Middle frontal gyrus (tissue), 1 donor: ENCODE results near the gene HIC1.

ENCODE experiments used
- DNase-seq: peaks from one replicate; pipeline ENCODE4 v3.0.0-alpha.2; 2015; ENCODE audit warnings: low spot score; ENCODE audit errors: extremely low spot score

Gene HIC1

DNA sequence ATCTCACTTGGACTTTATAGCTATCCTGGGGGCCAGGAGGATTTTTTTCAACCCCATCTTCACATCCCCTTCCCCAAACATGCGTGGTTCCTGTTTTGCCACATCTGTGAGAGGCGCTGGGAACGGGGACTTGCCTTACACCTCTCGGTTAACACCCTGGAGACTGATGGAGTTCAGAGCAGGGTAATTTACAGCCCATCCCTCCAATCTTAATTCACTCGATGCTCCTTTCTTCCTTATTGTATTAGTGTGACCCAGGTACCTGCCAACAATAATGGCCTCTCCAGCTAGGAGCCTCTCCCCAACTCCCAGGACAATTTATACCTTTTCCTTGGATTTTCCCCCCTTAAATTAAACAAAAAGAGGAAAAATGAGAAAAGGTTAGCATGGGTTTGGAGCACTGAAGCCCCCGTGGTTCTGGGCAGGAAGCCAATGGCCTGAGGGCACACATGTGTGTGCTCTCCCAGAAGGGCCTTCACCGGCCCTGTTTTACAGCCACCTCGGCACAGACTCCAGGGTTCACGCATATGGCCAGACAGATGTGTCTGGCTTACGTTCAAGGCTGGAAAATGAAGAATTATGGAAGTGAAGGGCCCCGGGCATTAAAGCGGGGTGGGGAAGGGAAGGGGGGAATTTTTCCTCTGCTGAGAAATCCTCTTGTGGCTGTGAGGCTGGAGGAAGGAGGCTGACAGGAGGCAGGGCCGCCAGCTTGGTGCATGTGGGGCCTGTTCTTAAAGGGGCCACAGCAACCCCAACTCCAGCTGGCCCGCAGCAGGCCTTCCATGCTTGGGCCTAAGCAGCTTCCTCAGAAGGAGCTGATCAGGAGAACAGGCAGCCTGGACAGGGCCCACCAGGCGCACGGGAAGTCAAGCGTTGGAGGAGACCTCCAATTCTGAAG lies 21.4 kb downstream of the HIC1 start:
- DNase-seq, result no peak

DNA sequence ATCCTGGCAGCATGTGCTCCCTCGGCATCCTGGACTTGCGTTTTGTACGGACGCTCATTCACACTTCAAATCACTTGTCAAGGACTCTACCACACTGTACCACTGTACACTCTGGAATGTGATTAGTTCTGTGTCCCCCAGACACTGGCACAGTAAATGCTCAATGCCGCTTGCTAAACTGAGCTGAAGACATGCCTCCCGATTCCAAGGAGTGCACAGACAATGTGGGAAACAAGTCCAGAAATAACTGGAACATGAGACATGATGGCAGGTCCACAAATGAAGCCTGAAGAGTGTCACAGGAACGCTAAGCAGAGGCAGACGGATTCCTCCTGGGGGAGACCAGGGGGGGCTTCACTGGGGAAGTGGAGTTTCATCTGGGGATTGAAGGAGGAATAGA lies 22.1 kb downstream of the HIC1 start:
- DNase-seq, result no peak

DNA sequence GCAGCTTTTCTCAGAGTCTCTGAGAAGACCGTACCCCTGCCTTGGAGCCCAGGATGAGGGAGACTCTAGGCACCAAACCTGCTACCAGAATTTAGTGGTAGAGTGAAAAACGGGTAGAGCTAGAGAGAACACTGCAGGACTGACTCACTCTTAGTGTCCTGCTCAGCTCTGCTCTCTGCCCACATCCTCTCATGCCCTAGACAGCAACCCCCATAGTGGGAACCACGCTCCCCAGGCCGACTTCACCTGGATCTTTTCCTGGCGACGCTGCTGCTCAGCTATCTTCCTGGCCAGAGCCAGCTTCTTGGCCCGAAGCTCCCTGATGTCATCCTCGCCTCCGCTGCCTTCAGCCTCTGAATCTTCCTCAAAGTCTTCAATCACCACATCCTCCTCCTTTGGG lies 26.7 kb downstream of the HIC1 start:
- DNase-seq, result no peak

DNA sequence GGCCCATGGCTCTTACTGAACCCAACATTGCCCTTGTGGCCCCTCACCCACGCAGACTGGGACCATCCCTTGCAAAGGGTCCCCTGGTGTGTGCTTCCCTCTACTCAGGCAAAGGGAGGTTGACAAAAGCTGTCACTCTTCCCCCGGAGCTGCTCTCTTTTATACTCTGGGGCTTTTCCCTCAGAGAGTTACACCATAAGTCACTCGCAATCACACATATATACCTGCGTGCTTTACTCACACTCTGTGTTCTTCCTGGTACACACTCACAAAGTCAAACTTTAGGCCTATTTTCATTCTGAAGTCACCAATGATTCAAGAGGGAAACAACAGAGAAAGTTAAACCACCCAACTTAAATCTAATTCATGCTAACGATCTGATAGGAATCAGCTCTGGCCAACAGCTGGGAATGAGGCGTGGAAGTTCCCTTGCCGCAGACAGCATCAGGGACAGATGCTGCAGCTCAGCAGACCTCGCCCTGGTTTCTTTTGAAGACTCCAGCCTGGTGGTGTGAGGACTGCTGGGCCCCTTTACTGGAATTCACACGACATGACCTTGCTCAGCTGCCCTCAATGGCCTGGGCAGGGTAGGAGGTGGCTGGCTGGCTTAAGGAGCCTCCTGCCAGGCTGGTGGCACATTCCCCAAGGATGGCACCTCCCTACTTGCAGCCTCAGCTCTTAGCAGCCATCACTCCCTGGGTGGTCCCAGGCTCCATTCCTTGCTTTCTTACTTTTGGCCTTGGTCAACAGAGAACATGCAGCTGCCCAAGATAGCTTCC lies 27.3 kb downstream of the HIC1 start:
- no peak for DNase-seq

DNA sequence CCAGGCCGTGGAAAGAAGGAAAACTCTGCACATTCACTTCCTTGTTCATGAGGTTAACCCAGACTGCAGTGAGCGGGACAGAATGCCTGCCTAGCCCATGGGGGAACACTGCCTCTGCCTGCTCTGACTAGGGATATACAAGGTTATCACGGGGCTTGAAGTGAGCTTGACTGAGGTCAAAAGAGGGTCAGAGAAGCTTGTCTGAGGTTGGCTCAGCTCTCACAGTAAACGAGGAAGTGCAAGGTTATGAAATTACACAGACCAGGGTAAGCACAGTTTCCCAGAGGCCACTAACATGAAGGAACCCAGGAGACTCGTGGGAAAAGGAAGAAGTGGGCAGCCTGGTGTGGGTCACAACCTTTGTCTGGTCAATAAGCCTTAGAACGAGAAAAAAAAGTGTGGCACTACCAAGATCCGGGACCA lies 28.7 kb downstream of the HIC1 start:
- no peak for DNase-seq

DNA sequence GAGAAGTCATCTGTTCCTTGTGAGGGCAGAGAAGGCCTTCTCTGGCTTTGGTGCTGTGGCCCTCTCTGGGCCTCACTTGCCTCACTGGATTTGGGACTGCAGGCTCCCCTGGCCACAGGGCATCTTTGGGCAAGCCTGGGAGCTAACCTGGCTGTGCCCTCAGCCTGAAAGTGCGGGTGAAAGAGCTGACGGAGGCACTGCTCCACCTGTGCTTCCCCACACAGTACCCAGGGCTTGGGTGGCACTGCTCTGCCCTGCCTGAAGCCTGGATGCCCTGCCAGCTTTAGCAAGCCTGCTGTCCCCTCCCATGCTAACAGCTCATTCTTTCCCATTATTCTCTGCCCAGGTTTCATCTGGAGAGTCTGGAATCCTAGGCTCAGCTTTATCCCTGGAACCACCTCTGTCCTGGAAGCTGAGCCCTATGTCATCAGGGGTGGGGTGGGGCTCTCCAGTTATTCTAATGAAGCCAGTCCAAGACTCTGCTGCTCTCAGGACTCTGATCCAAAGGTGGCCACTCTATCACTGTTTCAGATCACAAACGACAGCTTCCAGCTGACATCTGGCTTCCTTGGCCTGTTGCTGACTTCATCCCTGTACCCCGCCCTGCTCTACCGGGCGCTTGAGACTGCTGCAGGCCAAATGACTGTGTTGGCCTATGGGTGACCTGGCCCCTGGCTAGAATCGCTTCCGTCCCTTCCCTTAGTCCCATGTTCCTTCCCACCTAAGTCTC lies 29.3 kb downstream of the HIC1 start:
- no peak for DNase-seq

DNA sequence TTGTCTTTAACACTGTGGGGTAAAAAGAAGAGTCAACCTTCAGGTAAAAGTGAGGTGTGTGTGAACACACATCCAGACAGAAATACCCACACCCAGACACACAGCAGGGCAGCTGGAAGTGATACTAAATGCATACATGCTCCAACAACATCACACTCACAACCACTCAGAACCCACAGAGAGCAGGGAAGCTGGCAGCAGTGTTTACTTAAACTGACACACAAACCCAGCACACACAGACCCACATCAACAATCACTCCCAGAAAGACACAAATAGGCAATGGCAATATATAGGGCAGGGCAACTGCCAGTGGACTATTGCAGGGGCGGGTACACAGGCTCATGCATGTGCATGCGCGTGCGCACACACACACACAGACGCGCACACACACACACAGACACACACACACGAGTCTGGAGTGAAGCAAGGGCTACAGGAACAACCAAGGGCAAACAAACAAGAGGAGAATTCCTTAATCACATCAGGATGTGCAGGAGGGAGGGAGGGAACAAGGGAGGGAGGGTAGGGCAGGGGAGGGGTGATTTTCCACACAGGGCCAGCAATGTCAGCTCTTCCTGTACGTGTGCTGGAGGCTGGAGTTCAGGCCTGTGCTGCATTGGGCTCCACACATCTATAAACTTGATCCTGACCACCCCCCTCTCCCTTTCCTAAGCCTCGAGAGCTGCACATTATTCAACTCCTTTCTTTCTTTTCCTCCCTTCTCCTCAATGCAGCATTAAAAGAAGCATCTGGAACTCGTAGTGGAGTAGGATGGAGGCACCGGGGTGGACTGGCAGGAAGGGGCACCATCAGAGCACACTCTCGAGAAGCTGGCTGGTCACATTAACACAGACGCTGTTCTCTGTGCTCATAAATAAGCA lies 30.1 kb downstream of the HIC1 start:
- DNase-seq, result no peak

DNA sequence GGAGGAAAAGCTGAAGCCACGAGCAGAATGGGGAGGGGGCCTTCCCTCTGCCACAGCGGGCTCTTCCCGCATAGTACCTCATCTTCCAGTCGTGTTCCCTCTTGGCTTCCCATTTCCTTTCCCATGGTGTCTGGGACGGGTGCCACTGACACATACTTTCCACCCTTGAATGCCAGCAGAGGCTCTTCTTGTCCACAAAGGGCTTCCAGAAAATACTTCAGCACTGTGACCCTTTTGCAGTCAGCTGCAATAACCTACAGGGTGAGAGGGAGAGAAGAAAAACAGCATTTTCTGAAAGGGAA lies 30.7 kb downstream of the HIC1 start:
- no peak for DNase-seq

DNA sequence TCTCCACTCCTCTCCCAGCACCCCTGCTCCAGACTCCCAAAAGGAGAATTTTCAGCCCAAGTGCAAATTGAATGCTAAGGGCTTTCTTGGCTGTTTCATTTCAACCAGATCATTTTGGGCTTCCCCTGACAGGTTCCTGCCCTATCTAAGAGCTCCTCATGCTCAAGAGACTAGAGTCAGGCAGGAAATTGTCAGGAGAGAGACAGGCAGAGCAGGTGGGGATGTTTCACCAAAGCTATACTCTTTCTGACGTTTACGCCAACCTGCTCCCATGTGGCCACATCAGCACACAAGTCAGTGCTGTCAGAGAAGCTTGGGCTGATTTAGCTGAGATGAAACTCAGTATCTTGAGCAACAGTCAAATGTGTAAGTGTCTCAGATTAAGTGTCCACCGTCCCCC lies 31.4 kb downstream of the HIC1 start:
- no peak for DNase-seq

DNA sequence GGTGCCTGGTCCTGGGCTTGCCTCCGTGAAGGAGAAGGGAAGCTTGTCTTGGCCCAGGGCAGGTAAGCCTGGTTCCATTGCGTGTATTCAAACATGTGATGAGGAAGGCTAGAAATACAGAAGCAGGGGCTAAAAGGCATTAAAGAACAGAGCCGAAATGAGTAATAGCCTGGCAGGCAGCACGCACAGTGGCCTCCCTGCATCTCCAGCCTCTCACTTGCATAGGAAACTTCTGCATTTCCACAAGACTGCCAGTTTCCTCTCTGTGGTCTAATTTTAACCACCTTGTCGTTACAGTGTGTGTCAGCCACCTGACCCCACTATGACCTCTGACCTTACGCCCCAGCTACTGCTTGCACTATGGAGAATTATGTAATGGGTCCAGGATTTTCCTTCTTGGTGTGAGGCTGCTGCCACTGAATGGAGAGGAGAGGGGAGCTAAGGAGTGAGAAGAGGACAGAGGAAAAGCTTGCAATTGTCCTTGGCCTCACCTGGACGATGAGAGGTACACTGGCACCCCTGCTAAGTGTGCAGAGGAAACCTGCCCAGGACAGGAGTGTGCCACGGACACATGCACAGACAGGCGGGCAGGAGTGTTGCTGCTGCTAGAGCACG lies 32.8 kb downstream of the HIC1 start:
- no peak for DNase-seq

DNA sequence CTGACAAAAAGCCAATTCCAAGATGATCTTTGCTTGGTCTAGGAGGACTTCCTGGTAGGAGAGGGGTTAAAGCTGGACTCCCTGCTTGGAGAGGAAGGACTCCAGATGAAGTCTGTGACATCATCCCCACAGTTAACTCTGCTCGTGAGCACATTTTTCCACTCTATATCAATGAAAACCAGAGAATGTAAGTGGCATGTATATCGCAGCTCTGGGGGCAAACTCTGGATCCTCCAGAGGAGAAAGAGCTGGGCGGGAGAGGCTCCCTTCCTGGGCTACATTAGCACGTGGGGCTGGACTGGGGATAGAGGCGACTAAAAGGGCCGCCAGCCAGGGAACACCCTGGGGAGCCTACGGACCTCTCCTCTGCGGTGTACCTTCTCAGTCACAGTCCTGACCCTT lies 34.1 kb downstream of the HIC1 start:
- DNase-seq, result no peak

DNA sequence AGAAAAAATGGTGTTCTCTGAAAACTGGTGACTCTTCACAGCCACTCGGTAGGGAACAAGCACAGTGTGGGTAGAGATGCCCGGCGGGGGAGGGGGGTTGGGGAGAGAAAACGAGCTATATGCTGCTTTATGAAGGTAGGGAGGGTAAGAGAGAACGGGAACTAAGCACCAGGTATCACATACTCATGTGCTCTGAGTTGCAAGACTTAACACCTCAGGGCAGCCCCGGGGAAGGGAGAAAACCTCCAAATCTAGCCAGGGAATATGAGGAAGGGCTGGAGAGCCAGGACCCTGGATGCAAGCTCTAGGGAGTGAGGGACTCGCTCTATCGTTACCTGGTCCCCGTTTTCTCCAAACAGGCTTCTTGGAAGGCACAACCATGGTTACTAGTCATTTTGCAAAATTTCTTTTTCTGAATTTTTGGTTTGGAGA lies 35.3 kb downstream of the HIC1 start:
- DNase-seq, result no peak

DNA sequence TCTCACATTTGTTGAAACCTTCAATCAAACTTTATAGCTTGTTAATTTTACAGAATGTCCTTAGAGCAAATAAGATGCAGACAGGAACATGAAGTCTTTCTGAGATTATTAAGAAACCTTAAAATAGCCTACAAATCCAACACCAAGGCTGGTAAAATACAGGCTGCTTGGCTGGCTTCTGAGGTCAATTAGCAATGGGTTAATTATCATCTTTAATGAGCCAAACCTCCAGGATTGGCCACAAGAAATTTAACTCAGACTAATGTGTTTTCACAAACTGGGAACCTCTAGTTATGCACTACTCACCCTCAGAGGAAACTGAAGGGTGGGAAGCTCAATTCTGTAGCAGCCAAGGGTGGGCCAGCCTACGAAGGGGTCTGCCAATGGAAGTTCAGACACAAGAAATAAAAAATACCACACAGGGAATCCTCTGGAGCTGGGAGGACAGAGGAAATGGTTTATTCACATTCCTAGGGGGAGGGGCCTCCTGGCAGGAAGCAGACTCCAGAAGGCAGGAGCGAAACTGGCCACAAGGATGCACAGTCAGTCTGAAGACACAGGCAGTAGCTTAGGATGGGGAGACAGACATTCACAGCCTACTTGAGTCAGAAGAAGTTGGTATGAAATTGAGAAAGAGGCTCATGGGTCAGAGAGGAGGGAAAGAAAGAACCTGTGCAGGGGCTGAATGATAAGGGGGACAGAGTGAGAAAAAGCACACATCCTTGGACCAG lies 36.1 kb downstream of the HIC1 start:
- DNase-seq, result no peak

DNA sequence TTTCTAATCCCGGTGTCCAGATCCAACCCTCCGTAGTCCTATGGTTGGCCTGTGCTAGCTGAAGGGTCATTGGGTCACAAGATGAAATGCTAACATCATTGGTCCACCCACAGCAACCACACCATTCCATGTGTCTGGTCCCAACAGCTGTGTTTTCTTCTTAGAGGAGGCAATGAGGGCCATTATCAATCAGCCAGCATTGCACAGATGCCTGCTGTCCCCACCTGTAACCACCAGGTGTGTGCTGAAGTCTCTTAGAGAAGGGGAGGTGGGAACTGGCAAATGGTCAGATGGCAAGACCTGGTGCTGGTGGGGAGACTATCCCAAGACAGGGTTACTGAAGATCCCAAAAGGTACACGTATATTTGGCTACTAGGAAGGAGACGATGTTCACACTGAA lies 37.4 kb downstream of the HIC1 start:
- DNase-seq, result no peak

DNA sequence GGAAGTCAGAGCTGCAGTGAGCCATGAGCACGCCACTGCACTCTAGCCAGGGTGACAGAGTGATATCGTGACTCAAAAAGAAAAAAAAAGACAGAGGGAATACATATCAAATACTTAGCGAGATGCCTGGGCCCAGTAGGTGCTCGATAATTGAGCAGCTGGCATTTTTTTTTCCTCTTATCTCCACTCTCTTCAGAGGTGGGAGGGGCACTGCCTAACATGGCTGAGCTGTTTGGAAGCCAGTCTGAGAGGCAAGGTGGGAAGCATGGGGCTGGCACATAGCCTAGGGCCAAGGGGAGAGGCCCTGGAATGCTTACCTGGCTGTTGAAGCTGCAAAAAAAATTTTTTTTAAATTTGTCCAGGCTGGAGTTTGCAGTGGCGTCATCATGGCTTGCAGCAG lies 38.4 kb downstream of the HIC1 start:
- no peak for DNase-seq

DNA sequence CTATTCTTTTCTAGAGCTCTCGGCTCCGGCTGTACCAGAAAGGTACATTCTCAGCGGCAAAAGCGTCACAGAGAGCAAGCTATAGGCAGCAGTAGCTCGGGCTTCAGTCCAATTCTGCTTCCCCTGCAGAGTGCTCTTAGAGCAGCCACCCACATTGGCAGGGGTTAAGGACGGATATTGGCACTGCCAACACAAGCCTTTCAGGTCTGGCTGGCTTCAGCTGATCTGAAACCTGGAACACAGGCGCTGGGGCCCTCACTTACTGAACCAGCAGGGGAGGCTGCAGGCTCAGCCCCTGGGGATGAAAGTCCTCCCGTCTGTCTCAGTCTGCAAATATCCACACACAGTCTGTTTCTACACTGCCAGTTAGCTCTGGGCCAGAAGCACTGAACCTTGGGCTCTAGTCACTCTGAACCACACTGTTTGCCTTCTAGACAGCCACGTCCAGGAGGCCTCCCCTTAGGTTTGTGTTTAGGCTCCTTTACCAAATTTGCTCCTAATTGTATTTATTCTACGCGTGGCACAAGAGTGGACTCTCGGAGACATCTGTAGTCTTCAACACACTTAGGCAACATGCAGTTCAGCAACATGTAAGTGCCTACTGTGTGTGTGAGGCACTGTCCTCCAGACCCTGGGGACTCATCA lies 40.1 kb downstream of the HIC1 start:
- peak; percentile 33 for DNase-seq

DNA sequence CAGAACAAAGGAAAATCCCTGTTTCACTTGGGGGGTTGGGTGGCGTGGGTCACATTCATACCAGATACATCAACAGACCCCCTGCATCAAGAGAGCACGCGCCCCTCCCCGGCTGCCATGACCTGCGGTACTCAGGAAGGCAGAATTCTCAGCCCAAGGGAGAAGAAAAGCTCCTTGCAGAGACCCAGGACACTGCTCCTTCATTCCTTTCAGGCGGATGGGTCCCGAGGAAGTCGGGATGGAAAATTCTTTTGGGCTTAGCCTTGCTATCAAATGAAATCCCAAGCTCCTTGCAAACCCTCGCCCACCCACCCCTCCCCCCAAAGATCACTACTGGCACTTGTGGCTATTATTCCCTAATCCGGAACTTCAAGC lies 40.6 kb downstream of the HIC1 start:
- DNase-seq, result no peak

DNA sequence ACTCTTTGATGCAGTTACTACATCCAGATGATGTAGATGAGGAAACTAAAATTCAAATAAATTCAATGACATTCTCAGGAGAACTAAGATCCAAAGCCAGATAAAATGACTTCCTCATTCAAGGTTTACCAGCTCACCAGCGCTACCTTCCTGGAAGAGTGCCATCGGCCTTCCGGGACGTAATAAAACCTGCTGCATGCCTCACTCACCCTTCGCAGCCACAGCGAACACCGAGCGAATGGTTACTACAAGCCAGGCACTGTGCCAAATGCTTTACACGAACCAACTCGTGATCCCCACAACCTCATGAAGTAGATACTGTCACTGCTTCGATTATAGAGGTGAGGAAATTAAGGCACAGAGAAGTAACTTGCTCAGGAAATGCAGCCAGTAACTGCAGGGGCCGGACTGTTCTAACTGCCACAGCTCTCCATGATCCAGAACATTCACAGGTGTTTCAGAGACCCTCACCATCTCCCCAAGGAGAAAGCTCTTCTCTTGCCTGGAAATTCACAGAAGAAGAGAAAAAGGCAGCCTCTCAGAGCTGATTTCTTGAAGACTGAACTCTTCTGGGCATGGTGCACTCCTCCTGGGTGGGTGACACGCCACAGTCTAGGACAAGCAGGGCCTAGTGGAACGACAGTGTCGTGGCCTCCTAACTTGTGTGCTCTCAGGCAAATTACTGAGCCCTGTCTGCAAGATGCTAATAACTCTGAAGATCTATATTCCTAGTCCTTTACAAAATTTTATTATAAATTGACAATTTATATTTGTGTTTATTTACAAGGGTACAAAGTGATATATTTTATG lies 46.8 kb downstream of the HIC1 start:
- no peak for DNase-seq
